Uterus (tissue), 4 donors: ENCODE results near the gene CFP. TPM values are rescaled to one million over a fixed set of nuclear protein-coding genes. Genes with fewer than 3 reads are reported as not detected.

Experiments
- DNase-seq, 2 donors: peaks; one replicate each; pipeline ENCODE4 v3.0.0-alpha.2; 2019 to 2020
- H3K27ac ChIP-seq, 2 donors: fragments of 200-600 bp; sonication (generic); 1 replicate in 1 of 2; 2 replicates in 1 of 2; pipeline ENCODE4 v1.5.1; 2016 to 2018
- H3K27me3 ChIP-seq, 2 donors: fragments of 200-600 bp; sonication (generic); one replicate each; pipeline ENCODE4 v1.5.1; 2018 to 2019; ENCODE audit warnings: control low read depth in 1 of 2
- H3K36me3 ChIP-seq, 2 donors: fragments of 200-600 bp; sonication (generic); one replicate each; pipeline ENCODE4 v1.5.1; 2019; ENCODE audit warnings: control low read depth in 1 of 2
- H3K4me1 ChIP-seq, 2 donors: fragments of 200-600 bp; sonication (generic); one replicate each; pipeline ENCODE4 v1.5.1; 2018 to 2019; ENCODE audit warnings: control low read depth in 1 of 2
- H3K4me3 ChIP-seq, 2 donors: fragments of 200-600 bp; sonication (generic); 1 replicate in 1 of 2; 2 replicates in 1 of 2; pipeline ENCODE4 v1.5.1; 2018 to 2019; ENCODE audit warnings: mild to moderate bottlenecking in 1 of 2
- H3K9me3 ChIP-seq, 2 donors: fragments of 200-600 bp; sonication (generic); one replicate each; pipeline ENCODE4 v1.5.1; 2019; ENCODE audit warnings: control low read depth in 1 of 2
- CTCF ChIP-seq, 4 experiments: fragments of 200-600 bp in 2 of 4; fragments of 450-650 bp in 2 of 4; sonication (generic) in 2 of 4; IDR thresholded peaks; one replicate each; pipeline ENCODE4 v1.5.1; 2016 to 2019; ENCODE audit warnings: antibody characterized with exemption in 4 of 4, mild to moderate bottlenecking in 2 of 4, moderate library complexity in 1 of 4
- POLR2A ChIP-seq, 2 donors: fragments of 450-650 bp; IDR thresholded peaks; one replicate each; pipeline ENCODE4 v1.6.1; 2016; ENCODE audit warnings: antibody characterized with exemption in 2 of 2, mild to moderate bottlenecking in 1 of 2, moderate library complexity in 1 of 2
- intact Hi-C: fragments of 100-400 bp; cut with DNase I; formaldehyde crosslinking; loops from one replicate; pipeline ENCODE4 v1.15.1; 2023; ENCODE audit warnings: low total_unique reads
- total RNA-seq, 4 donors: library from RNA; depleted of rRNA in 3 of 4; stranded (reverse); fragments of >200 nt in 3 of 4; gene quantifications; one replicate each; pipeline versions ENCODE4 v1.1.0 to v1.2.4, GENCODE V29; 2014 to 2023
- donor health status: DM: yes; HTN: yes; CAD: no.

The CFP gene
- total RNA-seq, 4 donors from 2014 or later, result 0.51 to 2.0 (median 1.7) TPM; not detected in 1

DNA sequence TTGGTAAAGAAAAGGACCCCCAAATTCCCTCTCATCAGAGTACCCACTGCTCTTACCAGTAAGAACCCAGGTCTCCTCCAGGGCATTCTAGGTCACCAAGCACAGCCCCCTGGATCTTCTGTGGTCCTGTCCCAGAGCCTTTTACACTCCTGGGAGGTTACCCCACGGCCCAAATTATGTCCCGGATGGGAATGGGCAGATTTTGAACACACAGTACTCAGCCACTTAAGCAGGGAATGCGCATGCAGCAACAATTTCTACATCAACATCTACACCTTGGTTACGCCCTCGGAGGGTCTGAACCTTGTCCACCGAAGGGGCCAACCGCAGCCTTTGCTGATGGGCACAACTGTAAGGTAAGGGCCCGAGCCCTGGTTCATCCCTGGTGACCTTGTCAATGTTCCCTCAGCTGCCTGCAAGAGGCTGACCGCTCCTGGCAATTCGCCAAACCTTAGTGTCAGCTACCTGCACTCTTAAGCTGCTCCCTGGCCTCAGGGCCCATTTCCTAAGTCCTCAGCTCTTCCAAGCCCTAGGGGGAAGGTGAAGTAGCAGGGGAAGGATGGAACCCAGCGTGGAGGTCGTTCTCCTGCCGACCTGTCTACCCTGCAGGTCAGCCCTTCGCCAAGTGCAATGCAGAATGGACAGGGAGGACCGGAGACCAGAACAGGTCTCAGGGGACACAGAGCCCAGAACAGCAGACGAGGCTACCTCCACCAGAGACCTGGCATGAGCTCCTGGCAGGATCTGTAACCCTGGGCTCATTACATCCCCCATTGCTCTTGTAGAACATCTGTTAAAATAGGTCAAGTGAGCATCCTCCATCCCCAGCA, 41.6 kb downstream of the CFP start:
- H3K27ac ChIP-seq, result no peak overlapping the region
- no peaks in the 10 kb centered on the region for H3K4me1 ChIP-seq
- H3K36me3 ChIP-seq, result no peaks in the 10 kb centered on the region
- H3K4me3 ChIP-seq, result no peak overlapping the region
- DNase-seq, result no peak
- no peaks in the 10 kb centered on the region for H3K9me3 ChIP-seq
- TF ChIP-seq POLR2A (IDR thresholded peaks at IDR 0.05) (no peak), CTCF (IDR thresholded peaks at IDR 0.05) (no peak)
- no peaks in the 10 kb centered on the region for H3K27me3 ChIP-seq
- intact Hi-C loops, result no loop called here

- TF ChIP-seq CTCF (IDR thresholded peaks at IDR 0.05) (no peak), POLR2A (IDR thresholded peaks at IDR 0.05) (no peak)
- Histone ChIP-seq H3K9me3 (no peaks in the 10 kb centered on the region), H3K36me3 (no peaks in the 10 kb centered on the region), H3K27ac (no peak overlapping the region), H3K27me3 (no peaks in the 10 kb centered on the region), H3K4me3 (no peak overlapping the region), H3K4me1 (no peaks in the 10 kb centered on the region)
- intact Hi-C loops, result no loop called here
- DNase-seq, result no peak
These were observed 42.4 kb downstream of the CFP start for GRCh38 chrX:47587091-47587891.

GRCh38 chrX:47586043-47586787, 43.5 kb downstream of the CFP start:
- H3K27me3 ChIP-seq, result no peaks in the 10 kb centered on the region
- H3K36me3 ChIP-seq, result no peaks in the 10 kb centered on the region
- DNase-seq, result no peak
- H3K9me3 ChIP-seq, result no peaks in the 10 kb centered on the region
- no peak overlapping the region for H3K4me3 ChIP-seq
- no peaks in the 10 kb centered on the region for H3K4me1 ChIP-seq
- intact Hi-C loops, result no loop called here
- H3K27ac ChIP-seq, result no peak overlapping the region
- TF ChIP-seq POLR2A (IDR thresholded peaks at IDR 0.05), result no peak
- no peak for TF ChIP-seq CTCF (IDR thresholded peaks at IDR 0.05)

- Histone ChIP-seq H3K4me1 (no peaks in the 10 kb centered on the region), H3K27ac (no peak overlapping the region), H3K36me3 (no peaks in the 10 kb centered on the region), H3K9me3 (no peaks in the 10 kb centered on the region), H3K4me3 (no peak overlapping the region), H3K27me3 (no peaks in the 10 kb centered on the region)
- no peak for TF ChIP-seq POLR2A (IDR thresholded peaks at IDR 0.05)
- no peak for TF ChIP-seq CTCF (IDR thresholded peaks at IDR 0.05)
- intact Hi-C loops, result no loop called here
- no peak for DNase-seq
These were observed 44.5 kb downstream of the CFP start for GRCh38 chrX:47585273-47585672.
